T1000 (cell line): Measurements from ENCODE around the gene DRAM1.

Source experiments
- DNase-seq: peaks from one replicate; lab custom pipeline; 2025; ENCODE audit warnings: mixed read lengths; lab: John Stamatoyannopoulos, UW

The DRAM1 gene

DNA sequence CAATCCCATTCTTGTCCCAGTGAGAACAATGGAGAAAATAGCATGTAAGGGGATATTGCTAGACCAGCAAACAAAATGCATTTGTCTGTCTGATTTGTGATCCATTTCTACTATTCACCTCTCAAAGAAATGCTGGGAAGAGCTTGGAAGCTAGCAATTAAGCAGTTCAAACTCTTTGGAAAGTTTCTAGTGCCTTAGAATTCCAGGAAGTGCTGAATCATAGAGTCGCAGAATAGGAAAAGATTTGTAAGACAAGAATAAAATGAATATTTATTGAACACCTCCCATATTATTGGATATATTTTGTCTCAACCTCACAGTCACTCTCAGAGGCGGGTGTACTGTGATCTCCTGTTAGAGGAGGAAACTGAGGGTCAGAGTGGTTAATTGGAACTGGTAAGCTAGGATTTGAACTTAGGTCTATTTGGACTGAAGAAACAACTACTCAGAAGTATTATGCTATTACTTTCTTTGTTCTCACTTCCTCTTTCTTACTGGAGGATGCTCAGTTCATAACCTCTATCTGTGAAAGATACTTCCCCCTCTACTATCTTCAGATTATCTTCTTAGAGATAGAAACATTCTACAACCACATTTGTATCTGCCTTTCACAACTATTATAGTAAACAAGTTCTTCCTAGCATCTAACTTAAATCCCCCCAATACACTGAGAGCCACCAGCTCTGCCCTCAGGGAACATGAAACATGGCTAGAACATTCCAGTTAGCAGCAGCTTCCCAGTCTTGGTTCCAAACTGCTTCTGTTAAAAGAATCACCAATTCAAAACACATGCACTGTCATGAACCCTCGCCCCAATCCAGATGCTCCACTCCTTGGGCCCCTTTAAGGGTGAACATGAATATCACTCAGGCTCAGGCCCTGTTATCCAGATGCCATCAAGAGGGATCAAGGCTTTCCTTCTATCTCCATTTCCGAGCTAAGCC is 64.2 kb downstream of the DRAM1 start:
- no peak for DNase-seq

DNA sequence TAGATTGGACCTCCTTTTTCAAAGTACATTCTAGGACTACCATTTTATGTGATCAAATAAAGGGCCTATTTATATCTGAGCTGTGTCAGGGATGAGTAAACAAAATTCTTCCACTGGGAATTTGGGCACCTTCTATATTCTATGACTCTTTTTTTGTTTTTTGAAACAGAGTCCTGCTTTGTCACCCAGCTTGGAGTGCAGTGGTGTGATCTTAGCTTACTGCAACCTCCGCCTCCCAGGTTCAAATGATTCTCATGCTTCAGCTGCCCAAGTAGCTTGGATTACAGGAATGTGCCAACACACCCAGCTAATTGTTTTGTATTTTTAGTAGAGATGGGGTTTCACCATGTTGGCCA is 64.8 kb downstream of the DRAM1 start:
- no peak for DNase-seq

DNA sequence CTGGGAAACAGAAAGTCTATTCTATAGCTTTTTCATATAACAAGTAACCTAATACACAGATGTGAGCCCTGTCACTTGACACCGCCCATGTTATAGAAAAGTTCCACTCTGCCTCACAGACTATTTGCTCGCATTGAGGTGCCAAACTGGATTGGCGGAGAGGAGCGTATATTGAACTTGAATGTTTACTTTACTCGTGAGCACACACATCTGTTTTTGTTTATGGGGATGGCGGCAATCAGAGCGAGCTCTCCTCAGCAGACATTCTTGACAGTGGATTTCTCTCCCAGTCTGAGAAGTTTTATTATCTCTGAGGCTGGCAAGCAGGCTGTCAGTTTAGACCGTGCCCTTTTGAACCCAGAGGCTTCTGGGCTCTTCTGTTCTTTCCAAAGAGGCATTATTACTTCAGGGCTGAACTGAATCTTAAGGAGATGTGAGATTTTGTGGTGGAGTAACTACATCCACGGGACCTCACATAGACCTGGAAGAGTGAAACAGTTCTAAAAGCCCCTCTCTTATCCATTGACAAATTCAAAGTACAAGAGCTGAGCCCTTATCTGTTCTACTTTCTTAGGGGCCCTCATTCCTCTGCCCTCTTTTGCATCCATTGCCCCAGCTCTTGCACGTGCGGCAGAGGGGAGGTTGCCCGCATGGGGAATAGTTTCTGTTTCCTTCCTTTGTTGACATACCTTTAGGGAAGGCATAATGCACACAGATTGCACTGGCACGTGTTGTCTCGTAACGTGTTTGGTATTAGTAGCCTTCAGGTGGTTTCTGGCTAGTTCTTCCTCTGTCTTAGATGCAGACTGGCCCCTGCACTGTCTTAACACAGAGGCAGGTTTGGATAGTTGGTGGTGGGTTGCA is 68.2 kb downstream of the DRAM1 start:
- DNase-seq = no peak

DNA sequence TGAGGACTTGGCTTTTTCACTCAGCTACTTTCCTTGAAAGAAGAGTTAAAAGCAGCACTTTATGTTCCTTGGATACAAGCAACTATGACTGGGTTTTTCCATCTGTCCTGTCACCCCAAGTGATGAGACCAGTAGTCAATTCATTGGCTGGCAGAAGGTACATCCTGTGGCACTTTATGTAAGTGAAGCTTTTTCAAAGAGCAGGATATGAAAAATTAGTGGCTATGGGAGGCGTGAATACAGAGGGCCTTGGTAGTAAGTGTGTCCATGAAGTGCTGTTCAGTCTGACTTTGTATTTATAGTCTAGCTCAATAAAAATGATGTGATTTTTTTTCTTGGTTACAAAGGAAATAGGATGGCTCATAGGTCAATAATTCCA is 68.8 kb downstream of the DRAM1 start:
- DNase-seq = no peak

DNA sequence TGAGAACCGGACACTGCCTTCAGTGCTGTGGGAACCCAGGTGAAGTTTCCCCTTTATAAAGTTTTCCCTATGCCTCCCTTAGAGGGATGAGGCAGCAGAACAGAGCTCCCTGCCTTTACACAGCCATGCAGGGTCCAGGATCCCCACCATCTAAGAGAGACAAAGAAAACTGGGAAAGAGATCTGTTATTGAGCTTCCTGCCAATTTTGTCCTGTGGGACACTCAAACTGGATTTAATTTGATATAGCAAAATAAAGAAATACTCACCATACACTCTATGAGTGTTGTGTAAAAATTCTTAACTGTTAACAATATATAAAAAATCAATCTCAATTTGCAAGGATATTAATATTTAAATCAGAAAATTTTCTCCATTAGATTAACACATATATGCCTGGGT is 69.9 kb downstream of the DRAM1 start:
- no peak for DNase-seq

DNA sequence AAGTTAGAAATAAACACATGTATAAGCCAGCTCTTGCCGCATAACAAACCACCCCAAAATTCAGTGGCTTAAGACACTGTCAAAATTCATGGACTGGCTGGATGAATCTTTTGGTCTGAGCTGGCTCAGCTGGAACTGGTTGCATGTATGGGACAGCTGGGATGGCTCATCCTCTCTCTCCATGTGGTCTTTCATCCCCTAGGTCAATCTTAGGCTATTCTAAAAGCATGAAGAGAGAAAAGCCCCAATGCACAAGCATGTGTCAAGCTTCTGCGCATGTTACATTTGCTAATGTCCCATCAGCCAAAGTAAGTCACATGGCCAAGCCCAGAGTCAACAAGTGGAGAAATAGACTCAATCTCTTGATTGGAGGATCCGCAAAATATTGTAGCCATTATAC is 71.0 kb downstream of the DRAM1 start:
- DNase-seq = no peak

DNA sequence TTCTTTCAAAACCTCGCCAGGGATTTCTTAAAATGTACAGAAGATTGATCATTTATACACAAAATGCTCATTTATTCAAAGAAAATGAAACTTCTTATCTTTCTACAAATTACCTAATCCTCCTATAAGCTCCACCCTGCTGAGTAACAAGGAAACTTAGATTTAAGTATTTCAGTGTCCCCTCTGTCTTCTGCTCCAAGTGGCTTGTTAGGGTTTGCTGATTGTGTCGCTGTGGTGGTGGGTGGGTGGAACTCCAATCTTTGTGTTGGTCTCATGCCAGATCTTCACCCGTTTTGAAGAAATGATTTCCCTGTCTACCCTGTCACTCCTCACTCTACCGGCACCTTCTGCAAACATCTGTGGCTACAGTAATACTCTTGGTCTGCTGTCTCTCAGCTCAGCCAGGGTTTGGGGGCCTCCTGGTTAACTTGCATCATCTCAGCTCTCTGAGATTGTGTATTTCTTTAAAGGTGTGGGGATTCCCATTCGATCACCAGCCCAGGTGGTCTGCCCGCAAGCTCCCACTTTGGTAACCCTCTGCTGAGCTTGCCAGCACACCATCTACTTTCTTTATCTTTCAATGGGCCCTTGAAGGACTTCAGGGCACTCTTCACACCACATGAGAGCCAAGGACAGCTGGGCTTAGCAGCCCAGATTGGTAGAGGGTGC is 73.8 kb downstream of the DRAM1 start:
- no peak for DNase-seq

DNA sequence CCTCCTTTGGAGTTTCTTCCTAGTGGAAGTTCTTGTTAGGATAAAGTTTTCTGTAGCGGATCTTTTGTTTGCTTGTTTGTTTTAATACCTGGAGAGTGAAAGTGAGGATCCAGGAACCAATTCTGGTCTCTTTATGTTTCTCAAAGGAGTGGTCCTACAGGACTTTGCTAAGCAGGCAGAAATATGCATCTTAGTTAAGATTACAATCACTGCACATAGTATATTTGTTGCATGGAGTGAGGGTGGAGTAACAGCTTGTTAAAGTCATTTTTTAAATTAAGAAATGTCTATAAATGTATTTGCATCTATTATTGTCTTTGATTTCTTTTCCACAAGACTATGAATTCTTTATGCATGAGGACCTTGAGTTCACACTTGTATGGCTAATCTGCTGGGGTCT is 76.7 kb downstream of the DRAM1 start:
- no peak for DNase-seq

DNA sequence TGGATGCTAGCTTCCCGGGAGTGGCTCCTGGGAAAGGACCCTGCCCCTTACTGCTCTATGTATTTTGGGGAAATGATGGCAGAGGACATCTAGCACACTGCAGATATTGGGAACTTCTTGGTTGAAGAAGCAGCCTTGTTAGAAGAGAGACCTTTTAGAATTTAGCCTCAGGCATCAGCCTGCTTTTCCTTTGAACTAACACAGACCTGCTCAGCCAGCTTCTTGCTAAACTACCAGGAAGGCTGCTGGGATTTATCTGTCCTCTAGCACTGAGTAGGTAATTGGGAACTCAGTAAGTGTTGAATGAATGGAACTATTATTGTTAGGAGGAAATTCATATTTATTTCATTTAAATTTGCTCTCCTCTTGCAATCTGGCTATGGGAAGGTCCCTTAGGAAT is 77.3 kb downstream of the DRAM1 start:
- DNase-seq = no peak

DNA sequence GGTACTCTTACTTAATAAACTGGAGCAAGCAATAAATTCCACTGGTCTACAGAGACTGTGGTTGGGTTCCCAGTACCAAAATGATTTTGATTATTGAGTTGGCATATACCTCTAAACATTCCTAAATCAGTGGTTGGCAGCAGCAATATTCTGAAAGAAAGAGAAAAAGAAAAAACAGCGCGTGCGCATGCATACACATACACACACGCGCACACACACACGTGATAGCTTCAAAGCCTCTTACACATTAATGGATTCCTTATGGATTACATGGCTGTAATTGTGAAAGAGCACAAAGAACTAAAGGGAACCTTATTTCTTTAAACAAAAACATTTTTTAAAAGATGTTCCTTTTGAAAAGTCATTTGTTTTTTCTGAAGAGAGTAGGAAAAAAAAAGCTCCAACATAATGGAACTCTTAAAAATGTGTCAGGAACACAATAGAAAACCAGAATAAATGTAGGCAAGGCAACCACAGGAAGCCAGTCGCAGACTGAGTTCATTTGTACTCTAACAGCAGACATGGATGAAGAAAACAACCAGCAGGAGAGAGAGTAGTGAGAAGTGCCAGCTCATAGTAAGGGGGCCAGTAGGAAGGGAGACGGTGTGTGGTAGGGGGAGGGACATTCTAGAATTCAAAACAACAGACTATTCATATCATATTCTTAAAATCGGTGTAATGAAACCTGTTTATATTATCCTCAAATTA is 80.0 kb downstream of the DRAM1 start:
- no peak for DNase-seq

DNA sequence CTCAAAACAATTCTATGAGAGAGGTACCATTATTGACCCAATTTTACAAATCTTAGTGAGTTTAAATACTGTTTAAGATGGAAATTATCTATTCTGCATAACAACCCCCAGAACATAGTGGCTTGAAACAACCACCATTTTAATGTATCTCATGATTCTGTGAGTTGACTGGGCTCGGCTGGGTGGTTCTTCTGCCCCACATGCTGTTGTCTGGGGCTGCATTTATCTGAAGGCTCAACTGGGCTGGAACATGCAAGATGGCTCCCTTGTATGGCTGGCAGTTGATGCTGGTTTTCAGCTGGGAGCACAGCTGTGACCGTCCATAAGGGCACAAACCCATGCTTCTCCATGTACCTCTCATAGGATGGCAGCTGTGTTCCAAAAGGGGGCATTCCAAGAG is 82.2 kb downstream of the DRAM1 start:
- no peak for DNase-seq

DNA sequence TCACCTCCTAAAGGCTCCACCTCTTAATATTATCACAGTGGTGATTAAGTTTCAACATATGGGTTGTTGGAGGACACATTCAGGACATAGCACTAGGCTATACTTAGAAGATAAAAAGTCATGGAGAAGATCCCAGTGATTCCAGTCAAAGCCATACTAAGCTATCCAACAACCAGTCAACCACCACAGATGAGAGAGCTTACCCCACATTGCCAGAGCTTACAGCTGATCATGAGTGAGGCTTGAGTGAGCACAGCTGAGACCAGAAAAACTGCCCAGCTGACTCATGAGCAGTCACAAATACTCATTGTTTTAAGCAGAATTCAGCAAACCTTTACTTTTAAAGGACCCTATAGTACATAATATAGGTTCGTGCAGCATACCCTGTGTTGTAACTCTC is 85.1 kb downstream of the DRAM1 start:
- no peak for DNase-seq

DNA sequence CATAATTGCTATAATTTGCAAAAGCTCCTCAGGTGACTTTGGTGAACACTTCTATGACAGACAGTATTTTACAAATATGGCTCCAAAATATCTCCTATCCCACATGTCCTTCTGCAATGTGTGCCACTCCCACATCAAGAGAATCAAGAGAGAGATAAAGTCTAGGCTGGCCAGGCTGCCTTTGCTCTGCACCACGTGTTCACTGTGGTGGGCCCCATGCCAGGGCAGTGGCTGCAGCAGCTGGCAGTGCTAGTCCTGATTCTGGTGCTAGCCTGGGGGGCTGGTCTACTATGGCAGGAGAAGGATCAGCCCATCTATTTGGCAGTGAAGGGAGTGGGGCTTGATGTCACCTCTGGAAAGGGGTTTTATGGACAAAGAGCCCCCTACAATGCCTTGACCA is 86.3 kb downstream of the DRAM1 start:
- DNase-seq = no peak

DNA sequence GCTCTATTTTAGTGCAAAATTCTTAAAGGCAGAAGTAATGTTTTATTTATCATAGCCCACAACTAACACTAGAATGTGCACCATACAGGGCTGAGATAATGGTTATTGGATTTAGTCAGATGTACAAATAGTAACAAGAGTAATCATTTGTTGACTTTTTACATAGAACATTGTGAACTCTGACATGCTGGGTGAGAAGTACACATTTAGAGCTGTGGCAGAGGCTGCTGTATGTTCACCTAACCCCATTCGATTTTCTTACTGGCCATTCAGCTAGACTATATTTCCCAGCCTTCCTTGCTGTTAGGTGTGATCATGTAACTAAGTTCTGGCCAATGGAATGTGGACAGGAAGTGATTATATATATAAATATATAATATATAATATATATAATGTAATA is 89.1 kb downstream of the DRAM1 start:
- DNase-seq = no peak

DNA sequence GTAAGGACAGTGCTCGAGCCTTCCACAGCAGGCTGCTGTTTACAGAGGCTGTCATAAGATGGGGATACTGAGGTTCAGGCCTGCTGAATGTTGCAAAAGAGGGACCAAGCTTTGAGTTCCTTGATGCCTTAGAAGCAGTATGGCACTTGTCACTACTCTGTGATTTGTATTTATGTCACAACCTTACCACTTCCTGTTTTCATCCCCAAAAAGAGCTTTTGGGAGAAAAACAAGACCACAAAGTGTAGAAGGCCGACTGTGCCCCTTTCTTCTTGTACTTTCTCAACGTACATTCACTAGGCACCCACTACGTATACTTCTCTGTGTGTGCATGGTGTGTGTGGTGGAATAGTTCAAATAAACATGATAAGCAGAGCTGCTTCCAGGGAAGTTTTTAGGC is 90.1 kb downstream of the DRAM1 start:
- DNase-seq = no peak

DNA sequence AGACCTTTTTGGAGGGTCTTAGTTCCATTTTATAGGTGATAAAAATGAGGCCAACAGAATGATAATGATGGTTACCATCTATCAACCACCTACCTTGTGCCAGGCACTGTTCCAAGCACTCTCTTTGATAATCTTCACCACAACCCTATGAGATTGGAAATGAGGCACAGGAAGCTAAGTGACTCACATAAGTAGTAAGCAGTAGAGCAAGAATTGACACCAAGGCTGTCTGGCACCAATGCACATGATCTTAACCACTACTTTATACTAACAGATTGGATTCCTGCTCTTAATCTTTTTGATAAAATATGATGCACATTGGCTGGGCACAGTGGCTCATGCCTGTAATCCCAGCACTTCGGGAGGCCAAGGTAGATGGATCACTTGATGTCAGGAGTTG is 91.4 kb downstream of the DRAM1 start:
- no peak for DNase-seq
